SK-N-SH (cell line): ENCODE data around the gene NTRK3.

Source experiments
- CTCF ChIP-seq: fragments of 200-600 bp; sonication (generic); IDR thresholded peaks from 2 replicates; pipeline ENCODE4 v1.6.1; 2017; ENCODE audit warnings: antibody characterized with exemption, mild to moderate bottlenecking, moderate library complexity
- EP300 ChIP-seq, 2 experiments: IDR thresholded peaks; 2 replicates each; pipeline versions ENCODE4 v1.4.0 to v1.6.1; 2012; ENCODE audit warnings: borderline replicate concordance in 1 of 2, low read depth in 1 of 2, low read length in 1 of 2
- EZH2phosphoT487 ChIP-seq: fragments of 200-600 bp; sonication (generic); IDR thresholded peaks from 2 replicates; pipeline ENCODE4 v1.6.1; 2017; ENCODE audit warnings: low read depth, mixed run types, mild to moderate bottlenecking, antibody characterized with exemption, moderate library complexity, borderline replicate concordance
- FOXM1 ChIP-seq: IDR thresholded peaks from 2 replicates; pipeline ENCODE4 v1.4.0; 2012; ENCODE audit warnings: low read depth, mild to moderate bottlenecking
- GATA2 ChIP-seq: sonication (generic); formaldehyde crosslinking; IDR thresholded peaks from 2 replicates; pipeline ENCODE4 v1.5.0; 2020; ENCODE audit warnings: mild to moderate bottlenecking, missing genetic modification reagents
- MEF2A ChIP-seq: IDR thresholded peaks from 2 replicates; pipeline ENCODE4 v1.4.0; 2012; ENCODE audit warnings: low read depth, borderline replicate concordance
- POLR2AphosphoS5 ChIP-seq: IDR thresholded peaks from 2 replicates; pipeline ENCODE4 v1.6.1; 2012; ENCODE audit warnings: low read depth, low read length
- RAD21 ChIP-seq: IDR thresholded peaks from 2 replicates; pipeline ENCODE4 v1.6.1; 2012; ENCODE audit warnings: mild to moderate bottlenecking, low read length
- REST ChIP-seq: IDR thresholded peaks from 2 replicates; pipeline ENCODE4 v1.6.1; 2012; ENCODE audit warnings: mild to moderate bottlenecking, low read depth, low read length, moderate library complexity
- SMC3 ChIP-seq: IDR thresholded peaks from 2 replicates; pipeline ENCODE4 v1.6.1; 2012; ENCODE audit warnings: low read depth, low read length, improper control_type of control experiment
- USF1 ChIP-seq: IDR thresholded peaks from 2 replicates; pipeline ENCODE4 v1.4.0; 2012; ENCODE audit warnings: low read depth, borderline replicate concordance
- USF2 ChIP-seq: fragments of 150-350 bp; IDR thresholded peaks from 2 replicates; pipeline ENCODE4 v1.6.1; 2017; ENCODE audit warnings: antibody characterized with exemption, low read length, low read depth, borderline replicate concordance
- YY1 ChIP-seq: IDR thresholded peaks from 2 replicates; pipeline ENCODE4 v1.4.0; 2012; ENCODE audit warnings: low read depth, mild to moderate bottlenecking

GRCh38 chr15:88126695-88127431 lies 129.7 kb downstream of the NTRK3 start:
- TF ChIP-seq SMC3 (no peak), USF2 (no peak), FOXM1 (no peak), CTCF (no peak), MEF2A (no peak), EZH2phosphoT487 (no peak), EP300 (IDR thresholded peaks at IDR 0.05; ENCODE audit: borderline replicate concordance in 1 of 2, low read depth in 1 of 2, low read length in 1 of 2) (no peak), POLR2AphosphoS5 (no peak), YY1 (no peak), GATA2 (CRISPR knock-in tag) (no peak), REST (no peak), USF1 (no peak), RAD21 (no peak)
